GM10266 (cell line): Measurements from ENCODE around the gene CHCHD1.

ENCODE experiments used
- DNase-seq: peaks from one replicate; pipeline ENCODE4 v3.0.0; 2012; ENCODE audit errors: extremely low spot score
- CTCF ChIP-seq: IDR thresholded peaks from 2 replicates; pipeline ENCODE4 v1.5.1; 2012; ENCODE audit warnings: mild to moderate bottlenecking, low read depth; ENCODE audit not compliant: control insufficient read depth, insufficient read depth; ENCODE audit errors: missing control alignments

Gene CHCHD1

GRCh38 chr10:73796766-73797165 is 14.9 kb downstream of the CHCHD1 start:
- DNase-seq: no peak
- TF ChIP-seq CTCF: no peak

DNA sequence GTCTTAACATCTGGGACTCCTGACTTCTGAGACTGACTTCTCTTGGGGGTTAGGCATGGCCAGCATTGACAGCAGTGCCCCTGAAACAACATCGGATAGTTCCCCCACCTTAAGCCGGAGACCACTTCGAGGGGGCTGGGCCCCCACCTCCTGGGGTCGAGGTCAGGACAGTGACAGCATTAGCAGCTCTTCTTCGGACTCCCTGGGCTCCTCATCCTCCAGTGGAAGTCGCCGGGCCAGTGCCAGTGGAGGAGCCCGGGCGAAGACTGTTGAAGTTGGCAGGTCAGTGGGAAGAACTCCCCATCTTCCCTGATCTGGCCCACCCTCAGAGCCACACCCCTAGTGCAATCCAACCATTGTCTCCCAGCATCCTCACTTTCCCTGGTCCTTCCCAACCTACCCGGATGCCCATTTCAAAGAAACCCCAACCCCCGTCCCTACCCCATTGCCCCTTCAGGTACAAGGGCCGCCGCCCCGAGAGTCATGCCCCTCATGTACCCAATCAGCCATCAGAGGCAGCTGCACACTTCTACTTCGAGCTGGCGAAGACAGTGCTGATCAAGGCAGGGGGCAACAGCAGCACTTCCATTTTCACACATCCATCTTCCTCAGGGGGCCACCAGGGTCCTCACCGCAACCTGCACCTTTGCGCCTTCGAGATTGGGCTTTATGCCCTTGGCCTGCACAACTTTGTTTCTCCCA is 15.6 kb downstream of the CHCHD1 start:
- TF ChIP-seq CTCF: no peak
- no peak for DNase-seq

GRCh38 chr10:73798087-73798486 is 16.2 kb downstream of the CHCHD1 start:
- no peak for TF ChIP-seq CTCF
- no peak for DNase-seq

GRCh38 chr10:73798927-73799560 is 17.2 kb downstream of the CHCHD1 start:
- DNase-seq: no peak
- TF ChIP-seq CTCF: no peak

DNA sequence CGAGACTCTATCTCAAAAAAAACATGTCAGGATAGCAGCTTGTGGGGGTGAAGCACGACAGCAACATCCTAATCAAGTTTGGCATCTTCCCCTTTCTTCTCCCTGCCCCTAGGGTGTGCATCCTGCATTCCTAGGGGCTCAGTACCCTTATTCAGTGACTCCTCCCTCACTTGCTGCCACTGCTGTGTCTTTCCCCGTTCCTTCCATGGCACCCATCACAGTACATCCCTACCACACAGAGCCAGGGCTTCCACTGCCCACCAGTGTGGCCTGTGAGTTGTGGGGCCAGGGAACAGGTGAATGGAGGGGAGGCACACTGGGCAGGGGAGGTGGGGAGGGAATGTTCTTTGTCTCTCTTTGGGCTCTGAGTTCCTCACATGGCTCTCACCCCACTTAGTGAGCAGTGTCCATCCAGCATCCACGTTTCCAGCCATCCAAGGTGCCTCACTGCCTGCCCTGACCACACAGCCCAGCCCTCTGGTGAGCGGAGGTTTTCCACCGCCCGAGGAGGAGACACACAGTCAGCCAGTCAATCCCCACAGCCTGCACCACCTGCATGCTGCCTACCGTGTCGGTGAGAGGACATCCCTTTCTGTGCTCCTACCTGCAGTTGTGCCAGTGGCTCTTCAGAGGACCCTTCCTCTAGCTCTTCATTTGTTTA is 18.2 kb downstream of the CHCHD1 start:
- TF ChIP-seq CTCF: no peak
- no peak for DNase-seq

DNA sequence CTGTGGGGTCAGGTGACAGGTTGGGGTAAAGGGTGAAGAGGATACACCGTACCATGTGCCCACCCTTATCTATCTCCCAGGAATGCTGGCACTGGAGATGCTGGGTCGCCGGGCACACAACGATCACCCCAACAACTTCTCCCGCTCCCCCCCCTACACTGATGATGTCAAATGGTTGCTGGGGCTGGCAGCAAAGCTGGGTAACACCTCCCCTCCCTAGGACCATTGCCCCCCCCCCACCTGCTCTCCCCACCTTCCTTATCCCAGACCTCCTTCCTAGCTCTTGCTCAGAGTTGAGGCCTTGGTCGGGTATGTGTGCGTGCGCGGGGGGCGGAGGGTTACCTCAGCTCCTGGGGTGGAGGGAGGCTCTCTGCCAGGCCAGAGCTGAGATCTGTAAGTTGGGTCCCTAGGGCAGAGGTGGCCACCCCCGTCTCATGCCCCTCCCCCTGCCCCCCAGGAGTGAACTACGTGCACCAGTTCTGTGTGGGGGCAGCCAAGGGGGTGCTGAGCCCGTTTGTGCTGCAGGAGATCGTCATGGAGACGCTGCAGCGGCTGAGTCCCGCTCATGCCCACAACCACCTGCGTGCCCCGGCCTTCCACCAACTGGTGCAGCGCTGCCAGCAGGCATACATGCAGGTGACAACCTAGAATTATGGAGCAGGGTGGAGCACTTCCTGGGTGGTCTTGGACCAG is 18.9 kb downstream of the CHCHD1 start:
- TF ChIP-seq CTCF: no peak

More for the DNA sequence above, 18.9 kb downstream of the CHCHD1 start:
- no peak for DNase-seq
